Measurements from ENCODE around the gene GLA. TPM values are rescaled to one million over a fixed set of nuclear protein-coding genes. Genes with fewer than 3 reads are reported as not detected.

Gene GLA
- total RNA-seq, 1 donor from 2014 or later: 66.6 TPM

DNA sequence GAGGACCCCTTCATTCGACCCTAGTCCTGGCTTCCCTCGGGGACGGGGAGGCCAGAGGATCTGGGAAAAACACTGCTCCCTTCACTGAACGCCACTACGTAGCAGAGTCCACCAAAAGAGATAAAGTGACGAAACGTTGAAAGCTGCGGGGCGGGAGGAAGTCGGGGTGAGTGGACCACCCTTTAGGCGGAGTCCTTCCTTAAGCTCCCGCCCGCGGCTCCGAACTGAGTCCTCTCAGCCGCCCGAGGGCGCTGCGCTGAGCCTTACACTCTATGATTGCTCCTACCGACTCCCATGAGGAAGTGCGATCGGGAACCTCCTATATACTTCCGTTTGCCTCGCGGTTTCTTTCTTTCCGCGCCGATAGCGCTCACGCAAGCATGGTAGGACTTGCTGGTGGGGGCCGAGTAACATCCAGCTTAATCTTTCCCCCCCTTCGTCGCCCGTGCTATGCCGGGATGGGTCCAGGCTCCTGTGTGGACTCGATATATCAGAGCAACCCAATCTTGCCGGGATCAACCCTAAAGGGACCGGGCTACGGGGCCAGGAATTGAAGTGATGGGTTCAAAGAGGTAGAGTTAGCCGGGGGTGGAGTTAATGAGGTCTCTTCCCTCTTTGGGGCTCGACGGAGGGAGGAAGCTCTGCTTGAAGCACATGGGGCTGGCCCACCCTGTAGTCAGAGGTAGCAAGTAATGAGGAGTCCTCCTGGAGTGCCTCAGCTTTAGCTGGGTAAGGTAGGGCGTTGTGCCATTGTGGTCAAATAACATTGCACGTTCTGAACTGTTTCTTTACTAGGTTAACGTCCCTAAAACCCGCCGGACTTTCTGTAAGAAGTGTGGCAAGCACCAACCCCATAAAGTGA lies 16.8 kb downstream of the GLA start, which contains the start of gene RPL36A:
Gene RPL36A (plus strand): TSS at position 348 of the 862 bp plus-strand sequence. CDS start 33 bp downstream, at position 381.
- no peaks in the 10 kb centered on the region for H3K9me3 Mint-ChIP-seq
- no peaks in the 10 kb centered on the region for H3K27me3 Mint-ChIP-seq
- intact Hi-C loops (cut with micrococcal nuclease): loop anchor here (1.0 to 5.0 kb wide), 3 partner anchors 16 to 569 kb away; partner anchors contain the start of genes CSTF2, GLA and TIMM8A
- peak within 1 kb of the TSS; percentile 98 for H3K27ac Mint-ChIP-seq
- peaks cover 41% of the 10 kb centered on the region for H3K36me3 Mint-ChIP-seq (ENCODE audit: low read depth)
- peaks cover 10% of the 10 kb centered on the region for H3K4me1 Mint-ChIP-seq
- peak; percentile 94 for DNase-seq
- H3K4me3 Mint-ChIP-seq: peak within 1 kb of the TSS; percentile 97

DNA sequence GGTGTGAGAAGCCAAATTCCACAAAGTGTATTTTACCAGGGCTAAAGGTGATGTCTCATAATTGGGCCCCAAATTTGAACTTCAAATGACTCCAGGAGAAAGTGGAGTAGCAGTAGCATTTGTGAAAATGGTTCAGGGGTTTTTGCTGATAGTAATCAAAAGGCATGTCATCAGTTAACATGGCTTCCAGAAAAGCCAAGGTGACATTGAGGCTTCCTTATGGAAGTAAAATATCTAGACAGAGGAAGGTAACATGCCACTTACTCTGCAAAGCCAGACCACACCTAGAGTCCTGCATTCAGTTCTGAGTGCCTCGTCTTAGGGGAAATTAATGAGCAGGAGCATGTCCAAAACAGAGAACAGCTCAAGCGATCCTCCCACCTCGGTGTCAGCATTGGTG lies 19.1 kb downstream of the GLA start:
- Mint-ChIP-seq H3K36me3 (ENCODE audit: low read depth) (peaks cover 26% of the 10 kb centered on the region), H3K4me1 (peaks cover 8% of the 10 kb centered on the region), H3K27me3 (no peaks in the 10 kb centered on the region), H3K4me3 (no peak overlapping the region), H3K9me3 (no peaks in the 10 kb centered on the region), H3K27ac (no peak overlapping the region)
- intact Hi-C loops (cut with micrococcal nuclease): no loop called here
- DNase-seq: no peak

DNA sequence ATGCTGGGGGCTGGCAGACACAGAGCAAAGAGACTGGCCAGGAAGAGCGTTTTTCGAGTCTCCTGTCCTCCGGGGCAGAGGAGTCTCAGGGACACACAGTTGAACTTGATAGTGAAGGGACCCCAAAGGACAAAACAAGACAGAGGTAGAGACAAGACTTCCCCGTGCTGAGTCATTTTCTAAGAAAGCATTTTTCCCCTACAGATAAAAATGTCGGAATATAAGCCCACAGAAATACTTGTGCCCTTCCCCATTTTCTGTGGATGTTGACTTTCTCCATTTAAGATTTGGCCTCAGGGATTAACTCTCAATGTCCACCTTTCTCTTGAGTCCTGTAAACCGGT lies 21.2 kb downstream of the GLA start:
- no peak overlapping the region for H3K4me3 Mint-ChIP-seq
- H3K27ac Mint-ChIP-seq: no peak overlapping the region
- H3K36me3 Mint-ChIP-seq (ENCODE audit: low read depth): peaks cover 7% of the 10 kb centered on the region
- intact Hi-C loops (cut with micrococcal nuclease): no loop called here
- peaks cover 8% of the 10 kb centered on the region for H3K4me1 Mint-ChIP-seq
- no peaks in the 10 kb centered on the region for H3K9me3 Mint-ChIP-seq
- DNase-seq: no peak
- no peaks in the 10 kb centered on the region for H3K27me3 Mint-ChIP-seq

- peaks cover 2% of the 10 kb centered on the region for H3K36me3 Mint-ChIP-seq (ENCODE audit: low read depth)
- DNase-seq: no peak
- no peaks in the 10 kb centered on the region for H3K27me3 Mint-ChIP-seq
- H3K9me3 Mint-ChIP-seq: no peaks in the 10 kb centered on the region
- intact Hi-C loops (cut with micrococcal nuclease): no loop called here
- H3K4me1 Mint-ChIP-seq: peaks cover 8% of the 10 kb centered on the region
- H3K4me3 Mint-ChIP-seq: no peak within 1 kb of the TSS
- H3K27ac Mint-ChIP-seq: no peak within 1 kb of the TSS
Observed at GRCh38 chrX:101385795-101386541, 21.8 kb downstream of the GLA start, which contains the start of gene BTK. TSS of gene BTK (minus strand) at chrX:101386191. CDS start at chrX:101375284, 10,907 bp downstream.

DNA sequence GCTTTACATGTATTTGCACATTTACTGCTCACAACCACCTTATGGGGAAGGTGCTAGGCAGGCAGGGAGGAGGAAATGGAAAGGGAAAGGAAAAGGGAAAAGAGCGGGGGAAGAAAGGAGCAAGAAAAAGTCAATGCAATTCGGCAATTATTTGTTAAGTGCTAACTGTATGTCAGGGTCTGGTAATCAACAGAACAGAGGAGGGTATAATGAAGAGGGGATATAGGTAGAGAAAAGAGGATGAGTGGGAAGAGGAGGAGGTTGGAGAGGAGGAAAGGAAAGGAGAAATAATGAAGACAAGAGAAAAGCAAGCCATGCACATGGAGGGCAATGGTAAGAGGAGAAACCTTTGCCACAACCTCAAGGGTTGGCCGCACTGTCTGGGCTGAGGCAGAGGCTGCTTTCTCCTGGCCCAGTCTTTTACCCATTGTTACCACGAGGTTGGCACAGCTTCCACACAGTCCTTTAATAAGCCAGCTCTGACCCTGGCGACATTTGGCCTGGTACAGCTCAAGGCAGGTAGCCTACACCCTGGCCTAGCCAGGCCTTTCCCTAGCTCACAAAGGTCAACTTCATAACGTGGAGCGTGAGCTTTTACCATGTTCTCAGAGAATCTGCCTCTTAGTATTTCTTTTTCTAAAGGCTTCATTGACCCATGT lies 22.6 kb downstream of the GLA start:
- no peak for DNase-seq
- H3K4me3 Mint-ChIP-seq: no peak overlapping the region
- no peaks in the 10 kb centered on the region for H3K27me3 Mint-ChIP-seq
- intact Hi-C loops (cut with micrococcal nuclease): no loop called here
- no peaks in the 10 kb centered on the region for H3K36me3 Mint-ChIP-seq (ENCODE audit: low read depth)
- peaks cover 5% of the 10 kb centered on the region for H3K4me1 Mint-ChIP-seq
- H3K9me3 Mint-ChIP-seq: no peaks in the 10 kb centered on the region
- H3K27ac Mint-ChIP-seq: no peak overlapping the region

DNA sequence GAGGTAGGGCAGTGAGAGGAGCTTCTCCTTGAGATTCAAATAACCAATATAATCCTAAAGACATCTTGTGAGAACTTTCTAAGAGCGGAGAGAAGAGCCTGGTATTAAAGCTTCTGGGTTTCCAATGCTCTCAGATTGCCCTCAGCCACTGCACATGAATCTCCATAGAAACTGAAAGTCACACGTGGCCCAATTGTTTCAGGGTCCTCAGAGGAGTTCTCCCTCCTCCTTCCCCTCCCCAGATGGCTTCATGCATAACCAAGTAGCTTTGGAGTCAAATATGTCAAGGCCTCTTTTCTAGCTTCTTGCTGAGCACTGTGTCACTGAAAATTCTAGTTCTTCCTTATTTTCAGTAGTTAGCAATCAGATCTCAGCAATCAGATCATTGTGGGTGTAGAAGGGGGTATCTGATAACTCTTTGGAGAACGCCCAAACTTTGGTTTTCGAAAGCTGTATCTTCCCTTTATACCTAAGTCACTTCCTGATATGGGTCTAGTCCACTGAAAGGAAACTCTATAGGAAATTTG lies 24.0 kb downstream of the GLA start:
- Mint-ChIP-seq H3K27ac (no peak overlapping the region), H3K4me3 (no peak overlapping the region), H3K9me3 (no peaks in the 10 kb centered on the region), H3K4me1 (peaks cover 5% of the 10 kb centered on the region), H3K36me3 (ENCODE audit: low read depth) (no peaks in the 10 kb centered on the region), H3K27me3 (peaks cover 3% of the 10 kb centered on the region)
- intact Hi-C loops (cut with micrococcal nuclease): no loop called here
- no peak for DNase-seq

DNA sequence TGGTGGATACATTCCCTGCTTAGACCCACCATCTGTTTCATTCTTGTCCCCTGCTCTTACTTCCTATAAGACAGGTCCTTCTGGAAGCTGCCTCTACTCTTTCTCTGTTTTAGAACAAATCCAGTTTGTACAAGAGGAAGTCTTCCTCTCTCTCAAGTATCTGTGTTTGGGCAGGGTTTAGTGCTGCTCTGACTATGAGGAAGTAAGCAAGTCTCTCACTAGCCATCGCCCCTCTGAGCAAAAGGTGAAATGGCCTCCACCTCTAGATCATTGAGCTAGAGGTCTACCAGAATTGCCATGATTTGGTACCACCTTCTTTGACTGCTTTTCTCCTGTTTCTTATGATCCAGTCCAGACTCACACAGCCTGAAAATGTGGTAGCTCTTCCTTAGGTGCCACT lies 30.2 kb downstream of the GLA start:
- no peaks in the 10 kb centered on the region for H3K9me3 Mint-ChIP-seq
- no peak overlapping the region for H3K4me3 Mint-ChIP-seq
- intact Hi-C loops (cut with micrococcal nuclease): no loop called here
- peaks cover 8% of the 10 kb centered on the region for H3K27me3 Mint-ChIP-seq
- no peak for DNase-seq
- H3K27ac Mint-ChIP-seq: no peak overlapping the region
- H3K4me1 Mint-ChIP-seq: no peaks in the 10 kb centered on the region
- H3K36me3 Mint-ChIP-seq (ENCODE audit: low read depth): no peaks in the 10 kb centered on the region

- no peak overlapping the region for H3K4me3 Mint-ChIP-seq
- no peak for DNase-seq
- intact Hi-C loops (cut with micrococcal nuclease): no loop called here
- peaks cover 2% of the 10 kb centered on the region for H3K4me1 Mint-ChIP-seq
- no peaks in the 10 kb centered on the region for H3K9me3 Mint-ChIP-seq
- no peaks in the 10 kb centered on the region for H3K36me3 Mint-ChIP-seq (ENCODE audit: low read depth)
- peaks cover 7% of the 10 kb centered on the region for H3K27me3 Mint-ChIP-seq
- H3K27ac Mint-ChIP-seq: no peak overlapping the region
Observed at GRCh38 chrX:101370888-101371504, 36.7 kb downstream of the GLA start.

DNA sequence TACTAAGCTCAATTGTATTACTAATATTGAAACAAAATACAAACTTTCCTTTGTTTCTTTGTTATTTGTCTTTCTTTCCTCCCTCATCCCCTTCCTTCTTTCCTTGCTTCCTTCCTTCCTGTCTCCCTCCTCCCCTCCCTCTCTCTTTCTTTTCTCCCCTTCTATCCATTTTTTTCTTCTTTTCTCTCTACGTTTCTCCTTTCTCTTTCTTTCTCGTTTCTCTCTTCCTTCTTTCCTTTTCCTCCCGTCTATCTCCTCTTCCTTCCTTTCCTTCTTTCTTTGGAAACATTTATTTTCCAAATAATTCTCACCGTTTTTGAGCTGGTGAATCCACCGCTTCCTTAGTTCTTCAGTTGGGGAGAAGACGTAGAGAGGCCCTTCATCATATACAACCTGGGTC lies 38.0 kb downstream of the GLA start:
- DNase-seq: no peak
- Mint-ChIP-seq H3K4me1 (peaks cover 2% of the 10 kb centered on the region), H3K4me3 (no peak overlapping the region), H3K36me3 (ENCODE audit: low read depth) (no peaks in the 10 kb centered on the region), H3K9me3 (no peaks in the 10 kb centered on the region), H3K27me3 (peaks cover 7% of the 10 kb centered on the region), H3K27ac (no peak overlapping the region)
- intact Hi-C loops (cut with micrococcal nuclease): no loop called here

- Mint-ChIP-seq H3K27ac (no peak overlapping the region), H3K36me3 (ENCODE audit: low read depth) (no peaks in the 10 kb centered on the region), H3K4me1 (peaks cover 2% of the 10 kb centered on the region), H3K4me3 (no peak overlapping the region), H3K9me3 (no peaks in the 10 kb centered on the region), H3K27me3 (peaks cover 3% of the 10 kb centered on the region)
- DNase-seq: no peak
- intact Hi-C loops (cut with micrococcal nuclease): no loop called here
Observed at GRCh38 chrX:101368800-101369199, 38.9 kb downstream of the GLA start.

DNA sequence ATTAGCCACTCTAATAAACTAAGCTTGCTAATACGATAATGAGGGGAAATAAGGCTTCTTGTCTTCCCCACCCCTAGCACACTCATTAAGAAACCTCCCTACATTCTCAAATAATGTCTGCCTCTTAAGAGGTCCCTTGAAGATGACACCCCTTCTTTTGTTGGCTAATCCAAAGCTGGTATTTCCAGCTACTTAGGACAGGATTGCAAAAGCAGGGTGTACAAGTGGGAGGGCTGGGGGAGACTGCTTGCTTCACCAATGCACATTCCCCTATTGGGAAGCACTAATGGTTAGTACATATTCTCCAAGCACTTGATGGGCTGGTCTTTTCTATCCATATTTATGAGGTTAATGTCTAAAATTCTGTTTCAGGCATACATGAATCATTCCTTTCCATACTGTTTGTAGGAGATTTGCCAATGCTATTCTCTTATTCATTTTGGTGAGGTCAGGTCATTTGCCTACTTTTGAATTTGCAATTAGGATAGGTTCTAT lies 42.4 kb downstream of the GLA start:
- no peaks in the 10 kb centered on the region for H3K36me3 Mint-ChIP-seq (ENCODE audit: low read depth)
- no peak for DNase-seq
- H3K27me3 Mint-ChIP-seq: peaks cover 2% of the 10 kb centered on the region
- intact Hi-C loops (cut with micrococcal nuclease): no loop called here
- H3K4me3 Mint-ChIP-seq: no peak overlapping the region
- H3K4me1 Mint-ChIP-seq: no peaks in the 10 kb centered on the region
- no peaks in the 10 kb centered on the region for H3K9me3 Mint-ChIP-seq
- H3K27ac Mint-ChIP-seq: no peak overlapping the region

- no peaks in the 10 kb centered on the region for H3K9me3 Mint-ChIP-seq
- H3K4me1 Mint-ChIP-seq: no peaks in the 10 kb centered on the region
- H3K4me3 Mint-ChIP-seq: no peak overlapping the region
- no peaks in the 10 kb centered on the region for H3K36me3 Mint-ChIP-seq (ENCODE audit: low read depth)
- H3K27me3 Mint-ChIP-seq: peaks cover 2% of the 10 kb centered on the region
- intact Hi-C loops (cut with micrococcal nuclease): no loop called here
- no peak overlapping the region for H3K27ac Mint-ChIP-seq
- DNase-seq: no peak
Observed at GRCh38 chrX:101362757-101363156, 45.0 kb downstream of the GLA start.

DNA sequence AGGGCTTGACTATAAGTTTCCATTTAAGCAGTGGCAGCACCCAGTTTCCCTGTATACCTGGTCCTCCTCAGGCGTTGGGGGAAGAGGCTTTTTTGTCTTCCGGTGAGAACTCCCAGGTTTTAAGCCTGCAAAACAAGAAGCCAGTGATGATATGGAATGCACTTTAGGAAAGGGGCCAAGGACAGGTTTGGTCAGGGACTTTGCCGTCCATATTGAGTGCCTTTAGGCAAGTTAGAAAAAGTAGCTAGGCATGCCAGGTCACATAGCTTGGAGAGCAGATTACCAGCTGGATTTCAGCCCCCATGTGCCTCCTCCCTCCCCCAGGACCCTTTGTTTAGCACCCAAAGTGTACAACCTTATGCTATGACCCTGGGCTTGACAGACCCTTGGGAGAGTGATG lies 45.6 kb downstream of the GLA start:
- Mint-ChIP-seq H3K36me3 (ENCODE audit: low read depth) (no peaks in the 10 kb centered on the region), H3K27ac (no peak overlapping the region), H3K9me3 (no peaks in the 10 kb centered on the region), H3K27me3 (peaks cover 2% of the 10 kb centered on the region), H3K4me1 (no peaks in the 10 kb centered on the region), H3K4me3 (no peak overlapping the region)
- intact Hi-C loops (cut with micrococcal nuclease): no loop called here
- DNase-seq: no peak
